B cell (primary cell): ENCODE data around the gene KISS1R. TPM values are rescaled to one million over a fixed set of nuclear protein-coding genes. Genes with fewer than 3 reads are reported as not detected.

Experiments used
- ATAC-seq: fragments of 200-7000 bp; cut with Tn5 transposase; one replicate; pipeline ENCODE4 v1.10.0; 2021; ENCODE audit warnings: low read depth, mild to moderate bottlenecking, moderate number of reproducible peaks, moderate library complexity
- CTCF ChIA-PET: fragments of 350-600 bp; sonication (Branson Sonifier 250); formaldehyde crosslinking; loops from one replicate; lab custom pipeline; 2021; ENCODE audit warnings: antibody characterized with exemption, inconsistent platforms; lab: Charles Lee
- POLR2A ChIA-PET: fragments of 350-600 bp; sonication (Branson Sonifier 250); formaldehyde crosslinking; loops from one replicate; lab custom pipeline; 2021; ENCODE audit warnings: antibody characterized with exemption; lab: Charles Lee
- DNase-seq: peaks from one replicate; pipeline ENCODE4 v3.0.0; 2013
- H2AFZ ChIP-seq: 2 replicates; pipeline ENCODE4 v1.6.1; 2012; ENCODE audit warnings: mild to moderate bottlenecking, low read depth, low read length; ENCODE audit not compliant: insufficient read depth, poor library complexity, severe bottlenecking
- H3K27ac ChIP-seq, 2 donors: 1 replicate in 1 of 2; 2 replicates in 1 of 2; pipeline ENCODE4 v1.5.1; 2012 to 2013; ENCODE audit warnings: low read length in 2 of 2, mild to moderate bottlenecking in 2 of 2, moderate library complexity in 1 of 2
- H3K27me3 ChIP-seq, 4 experiments: fragments of 200-600 bp in 1 of 4; sonication (generic) in 1 of 4; replicated peaks in 1 of 4; 1 replicate in 2 of 4; 2 replicates in 2 of 4; pipeline versions ENCODE4 v1.6.1 to v1.7.0; 2013 to 2016; ENCODE audit warnings: low read length in 3 of 4, mild to moderate bottlenecking in 2 of 4, mixed read lengths in 1 of 4, moderate library complexity in 1 of 4; ENCODE audit not compliant: insufficient read depth in 4 of 4, control insufficient read depth in 3 of 4; ENCODE audit errors: control extremely low read depth in 1 of 4
- H3K36me3 ChIP-seq, 2 experiments: replicated peaks in 1 of 2; 1 replicate in 1 of 2; 2 replicates in 1 of 2; pipeline versions ENCODE4 v1.6.1 to v1.7.1; 2013; ENCODE audit warnings: low read length in 1 of 2; ENCODE audit not compliant: insufficient read depth in 2 of 2, control insufficient read depth in 1 of 2; ENCODE audit errors: control extremely low read depth in 1 of 2, extremely low read depth in 1 of 2
- H3K4me1 ChIP-seq, 2 donors: fragments of 200-600 bp in 1 of 2; sonication (generic) in 1 of 2; 1 replicate in 1 of 2; 2 replicates in 1 of 2; pipeline versions ENCODE4 v1.5.1 to v1.6.1; 2013 to 2017; ENCODE audit warnings: low read length in 2 of 2; ENCODE audit not compliant: control insufficient read depth in 2 of 2, insufficient read depth in 2 of 2
- H3K4me2 ChIP-seq: replicated peaks from 2 replicates; pipeline ENCODE3; 2012; ENCODE audit warnings: mild to moderate bottlenecking, low read depth, low read length; ENCODE audit not compliant: poor library complexity, severe bottlenecking
- H3K4me3 ChIP-seq, 5 experiments: fragments of 200-600 bp in 1 of 5; sonication (generic) in 1 of 5; 1 replicate in 3 of 5; 2 replicates in 2 of 5; pipeline versions ENCODE4 v1.5.1 to v1.7.0; 2011 to 2016; ENCODE audit warnings: low read length in 4 of 5, mild to moderate bottlenecking in 4 of 5, low read depth in 2 of 5, control low read depth in 1 of 5, moderate library complexity in 1 of 5; ENCODE audit not compliant: insufficient read depth in 1 of 5; ENCODE audit errors: control extremely low read depth in 1 of 5, extremely low read depth in 1 of 5
- H3K79me2 ChIP-seq: fragments of 200-600 bp; sonication (generic); one replicate; pipeline ENCODE4 v1.6.0; 2016; ENCODE audit warnings: low read length; ENCODE audit not compliant: control insufficient read depth, insufficient read depth
- H3K9ac ChIP-seq: fragments of 200-600 bp; sonication (generic); 2 replicates; pipeline ENCODE4 v1.6.1; 2017; ENCODE audit warnings: mild to moderate bottlenecking, low read length, moderate library complexity
- H3K9me3 ChIP-seq, 3 donors: one replicate each; pipeline versions ENCODE4 v1.6.1 to v1.7.1; 2013; ENCODE audit warnings: low read length in 2 of 3; ENCODE audit not compliant: control insufficient read depth in 2 of 3, insufficient read depth in 1 of 3; ENCODE audit errors: control extremely low read depth in 1 of 3
- H4K20me1 ChIP-seq: 2 replicates; pipeline ENCODE4 v1.6.0; 2012; ENCODE audit warnings: mild to moderate bottlenecking, low read length; ENCODE audit not compliant: insufficient read depth, control insufficient read depth, poor library complexity, severe bottlenecking
- H3K27ac Mint-ChIP-seq: one replicate; pipeline ENCODE4 v1.8.0; 2021; ENCODE audit warnings: mixed read lengths
- H3K27me3 Mint-ChIP-seq: one replicate; pipeline ENCODE4 v1.8.0; 2021; ENCODE audit warnings: mixed read lengths
- H3K4me1 Mint-ChIP-seq: one replicate; pipeline ENCODE4 v1.8.0; 2021; ENCODE audit warnings: mixed read lengths
- H3K4me3 Mint-ChIP-seq: one replicate; pipeline ENCODE4 v1.8.0; 2021; ENCODE audit warnings: mixed read lengths
- H3K9me3 Mint-ChIP-seq: one replicate; pipeline ENCODE4 v1.8.0; 2022; ENCODE audit warnings: mixed read lengths; ENCODE audit not compliant: insufficient read depth
- CTCF ChIP-seq: fragments of 200-600 bp; IDR thresholded peaks from one replicate; pipeline ENCODE4 v1.8.0; 2022; ENCODE audit warnings: antibody characterized with exemption, mild to moderate bottlenecking
- EZH2 ChIP-seq: IDR thresholded peaks from 2 replicates; pipeline ENCODE4 v1.6.1; 2012; ENCODE audit warnings: borderline replicate concordance, low read depth, mild to moderate bottlenecking, moderate library complexity, low read length; ENCODE audit not compliant: insufficient read depth, poor library complexity, severe bottlenecking
- WGBS: methylation state at CpG from one replicate; pipeline ENCODE4 v1.1.5; 2013; ENCODE audit warnings: missing lambda C conversion rate; ENCODE audit not compliant: insufficient coverage; 5-methylcytosine and 5-hydroxymethylcytosine counted together
- intact Hi-C: fragments of 100-400 bp; cut with micrococcal nuclease; formaldehyde crosslinking; loops from one replicate; pipeline ENCODE4 v1.10.0; 2022
- polyA plus RNA-seq: library from polyadenylated mRNA; depleted of rRNA; stranded (reverse); fragments of >200 nt; gene quantifications from 2 replicates; pipeline ENCODE4 v1.2.3, GENCODE V29; 2012
- total RNA-seq, 2 donors: library from RNA; stranded (reverse); fragments of 120-200 nt in 1 of 2; gene quantifications; 1 replicate in 1 of 2; 2 replicates in 1 of 2; pipeline versions ENCODE4 v1.2.3 to v1.2.4, GENCODE V29; 2013 to 2022

KISS1R gene
- total and polyA plus RNA-seq, 2 donors (not counting 1 experiment from before 2014, with no cell fraction given): 0.79 to 1.3 TPM

- Mint-ChIP-seq H3K4me1 (peaks cover 3% of the 10 kb centered on the region), H3K9me3 (no peaks in the 10 kb centered on the region), H3K4me3 (no peak overlapping the region), H3K27ac (no peak overlapping the region), H3K27me3 (no peaks in the 10 kb centered on the region)
- Histone ChIP-seq H3K4me3 (no peak overlapping the region), H3K36me3 (peaks cover 0 to 43% of the 10 kb centered on the region in 2 experiments), H3K9me3 (peaks cover 0 to 8% (median 0%) of the 10 kb centered on the region in 3 donors), H3K4me2 (no peak overlapping the region), H3K9ac (no peak overlapping the region), H2AFZ (no peak overlapping the region), H3K79me2 (peaks cover 21% of the 10 kb centered on the region), H3K27me3 (no peaks in the 10 kb centered on the region), H3K4me1 (peaks cover 0 to under 1% of the 10 kb centered on the region in 2 donors), H4K20me1 (peaks cover 37% of the 10 kb centered on the region), H3K27ac (no peak overlapping the region)
- POLR2A ChIA-PET: no interaction called here
- no peak for DNase-seq
- ATAC-seq: no peak
- WGBS: 89% methylated on average over 8 of the region's 8 CpGs
- CTCF ChIA-PET: no interaction called here
- intact Hi-C loops: no loop called here
- no peak for TF ChIP-seq EZH2
- no peak for TF ChIP-seq CTCF
Measured at GRCh38 chr19:960601-960938, 43.4 kb downstream of the KISS1R start.

- Histone ChIP-seq H3K79me2 (peaks cover 10% of the 10 kb centered on the region), H3K27ac (no peak overlapping the region), H3K27me3 (no peaks in the 10 kb centered on the region), H3K9ac (no peak overlapping the region), H3K4me2 (no peak overlapping the region), H2AFZ (no peak overlapping the region), H3K4me3 (no peak overlapping the region), H3K9me3 (peaks cover 0 to 15% (median 0%) of the 10 kb centered on the region in 3 donors), H4K20me1 (peaks cover 23% of the 10 kb centered on the region), H3K4me1 (no peaks in the 10 kb centered on the region), H3K36me3 (peaks cover 0 to 48% of the 10 kb centered on the region in 2 experiments)
- WGBS: 93% methylated on average over 5 of the region's 14 CpGs
- ATAC-seq (no peak), DNase-seq (no peak)
- intact Hi-C loops: no loop called here
- Mint-ChIP-seq H3K27ac (no peak overlapping the region), H3K4me1 (peaks cover 2% of the 10 kb centered on the region), H3K9me3 (no peaks in the 10 kb centered on the region), H3K4me3 (no peak overlapping the region), H3K27me3 (no peaks in the 10 kb centered on the region)
- ChIA-PET POLR2A (interaction anchor here (0.7 kb wide), 1 partner anchor 37 kb away, joined by 3 read pairs; no protein-coding TSS in a partner anchor), CTCF (interaction anchor here (1.4 to 1.5 kb wide), 2 partner anchors 15 to 23 kb away, joined by 3 to 4 read pairs; no protein-coding TSS in a partner anchor)
- TF ChIP-seq EZH2 (no peak), CTCF (no peak)
Measured at GRCh38 chr19:961866-962620, 44.9 kb downstream of the KISS1R start.
